Measurements from ENCODE around the gene MMP15. TPM values are rescaled to one million over a fixed set of nuclear protein-coding genes. Genes with fewer than 3 reads are reported as not detected.
A peak's percentile ranks its signal among the peaks of the same experiment; 100 is the strongest.
"Not testable (repeated sequence)": the region's sequence is repeated elsewhere in the genome, so short reads cannot be mapped to it uniquely, and the experiment has no call there.

MMP15 gene
- total RNA-seq, 2 donors from 2014 or later, result 22.3 to 35.3 TPM

- no peaks in the 10 kb centered on the region for H3K9me3 ChIP-seq
- peak in 1 of 4 donors; percentile 36 for DNase-seq
- 53 to 58% methylated on average over 8 of the region's 8 CpGs for WGBS, 2 donors
- intact Hi-C loops (cut with DNase I), result no loop called here
- H3K36me3 ChIP-seq (replicated peaks in 1 of 2; ENCODE audit: insufficient read depth in 1 of 2, low read depth in 2 of 2), result no peaks in the 10 kb centered on the region
- H3K27me3 ChIP-seq, result no peaks in the 10 kb centered on the region
- H3K4me3 ChIP-seq, result no peak overlapping the region
- H3K4me1 ChIP-seq, result peaks cover 13% of the 10 kb centered on the region
- TF ChIP-seq, protein P1, sequence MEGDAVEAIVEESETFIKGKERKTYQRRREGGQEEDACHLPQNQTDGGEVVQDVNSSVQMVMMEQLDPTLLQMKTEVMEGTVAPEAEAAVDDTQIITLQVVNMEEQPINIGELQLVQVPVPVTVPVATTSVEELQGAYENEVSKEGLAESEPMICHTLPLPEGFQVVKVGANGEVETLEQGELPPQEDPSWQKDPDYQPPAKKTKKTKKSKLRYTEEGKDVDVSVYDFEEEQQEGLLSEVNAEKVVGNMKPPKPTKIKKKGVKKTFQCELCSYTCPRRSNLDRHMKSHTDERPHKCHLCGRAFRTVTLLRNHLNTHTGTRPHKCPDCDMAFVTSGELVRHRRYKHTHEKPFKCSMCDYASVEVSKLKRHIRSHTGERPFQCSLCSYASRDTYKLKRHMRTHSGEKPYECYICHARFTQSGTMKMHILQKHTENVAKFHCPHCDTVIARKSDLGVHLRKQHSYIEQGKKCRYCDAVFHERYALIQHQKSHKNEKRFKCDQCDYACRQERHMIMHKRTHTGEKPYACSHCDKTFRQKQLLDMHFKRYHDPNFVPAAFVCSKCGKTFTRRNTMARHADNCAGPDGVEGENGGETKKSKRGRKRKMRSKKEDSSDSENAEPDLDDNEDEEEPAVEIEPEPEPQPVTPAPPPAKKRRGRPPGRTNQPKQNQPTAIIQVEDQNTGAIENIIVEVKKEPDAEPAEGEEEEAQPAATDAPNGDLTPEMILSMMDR (IDR thresholded peaks at IDR 0.05), result no peak
- TF ChIP-seq POLR2A (IDR thresholded peaks at IDR 0.05), result peak in 2 of 3 donors; percentile 35 to 41
- peak; percentile 74 for ATAC-seq
- peak overlapping the region in 3 of 4 donors; percentile 51 to 68 (median 64) for H3K27ac ChIP-seq
These were observed 38.0 kb downstream of the MMP15 start for GRCh38 chr16:58063377-58064076.

DNA sequence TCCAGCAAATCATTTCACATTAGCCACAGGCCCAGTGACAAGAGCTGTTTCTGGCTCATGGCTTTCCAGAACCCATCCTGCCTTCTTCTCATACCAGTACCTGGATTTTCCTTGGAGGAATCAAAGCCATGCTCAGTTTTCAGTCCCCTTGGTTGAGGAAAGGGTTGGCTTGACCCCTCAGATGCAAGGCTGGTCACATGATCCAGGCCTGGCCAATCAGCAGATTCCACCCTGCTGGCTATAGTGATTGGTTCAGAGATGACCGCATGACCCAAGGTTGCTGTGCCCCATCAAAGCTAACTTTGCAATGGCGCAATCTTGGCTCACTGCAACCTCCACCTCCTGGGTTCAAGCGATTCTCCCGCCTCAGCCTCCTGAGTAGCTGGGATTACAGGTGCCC lies 45.0 kb downstream of the MMP15 start:
- H3K27ac ChIP-seq, result no peak overlapping the region
- WGBS, 2 donors, result 98 to 100% methylated on average over 2 to 4 of the region's 4 CpGs
- no peaks in the 10 kb centered on the region for H3K4me1 ChIP-seq
- no peaks in the 10 kb centered on the region for H3K27me3 ChIP-seq
- ATAC-seq, result no peak
- intact Hi-C loops (cut with DNase I), result no loop called here
- no peaks in the 10 kb centered on the region for H3K9me3 ChIP-seq
- no peak overlapping the region for H3K4me3 ChIP-seq
- TF ChIP-seq, protein P1 (IDR thresholded peaks at IDR 0.05), result no peak
- TF ChIP-seq POLR2A (IDR thresholded peaks at IDR 0.05), result no peak
- no peak for DNase-seq
- no peaks in the 10 kb centered on the region for H3K36me3 ChIP-seq (replicated peaks in 1 of 2; ENCODE audit: insufficient read depth in 1 of 2, low read depth in 2 of 2)

GRCh38 chr16:58072134-58072533 lies 46.6 kb downstream of the MMP15 start:
- H3K4me3 ChIP-seq; ATAC-seq; H3K9me3 ChIP-seq; DNase-seq; H3K27ac ChIP-seq; H3K4me1 ChIP-seq; H3K36me3 ChIP-seq (replicated peaks in 1 of 2; ENCODE audit: insufficient read depth in 1 of 2, low read depth in 2 of 2); intact Hi-C loops (cut with DNase I); H3K27me3 ChIP-seq: not testable (repeated sequence)
- 86 to 91% methylated on average over 5 of the region's 5 CpGs for WGBS, 2 donors

GRCh38 chr16:58073086-58073485 lies 47.5 kb downstream of the MMP15 start:
- DNase-seq; H3K27ac ChIP-seq; ATAC-seq; H3K9me3 ChIP-seq; H3K4me1 ChIP-seq; H3K36me3 ChIP-seq (replicated peaks in 1 of 2; ENCODE audit: insufficient read depth in 1 of 2, low read depth in 2 of 2); intact Hi-C loops (cut with DNase I); H3K4me3 ChIP-seq; H3K27me3 ChIP-seq: not testable (repeated sequence)
- WGBS, 2 donors, result 79 to 94% methylated on average over 2 of the region's 2 CpGs

- WGBS, 2 donors, result 67 to 72% methylated on average over 4 of the region's 4 CpGs
- Histone ChIP-seq H3K4me3 (no peak overlapping the region), H3K27ac (no peak overlapping the region), H3K27me3 (no peaks in the 10 kb centered on the region), H3K4me1 (no peaks in the 10 kb centered on the region), H3K36me3 (replicated peaks in 1 of 2; ENCODE audit: insufficient read depth in 1 of 2, low read depth in 2 of 2) (no peaks in the 10 kb centered on the region), H3K9me3 (no peaks in the 10 kb centered on the region)
- TF ChIP-seq POLR2A (IDR thresholded peaks at IDR 0.05), result no peak
- TF ChIP-seq, protein P1 (IDR thresholded peaks at IDR 0.05), result no peak
- DNase-seq, result no peak
- intact Hi-C loops (cut with DNase I), result no loop called here
- no peak for ATAC-seq
These were observed 49.1 kb downstream of the MMP15 start for GRCh38 chr16:58074657-58075056.

- no peaks in the 10 kb centered on the region for H3K36me3 ChIP-seq (replicated peaks in 1 of 2; ENCODE audit: insufficient read depth in 1 of 2, low read depth in 2 of 2)
- intact Hi-C loops (cut with DNase I), result no loop called here
- H3K9me3 ChIP-seq, result no peaks in the 10 kb centered on the region
- H3K4me3 ChIP-seq, result no peak overlapping the region
- H3K4me1 ChIP-seq, result no peaks in the 10 kb centered on the region
- no peaks in the 10 kb centered on the region for H3K27me3 ChIP-seq
- no peak overlapping the region for H3K27ac ChIP-seq
- no peak for DNase-seq
- ATAC-seq, result no peak
- WGBS, 2 donors, result 81 to 100% methylated on average over 1 of the region's 1 CpG
- TF ChIP-seq, protein P1 (IDR thresholded peaks at IDR 0.05), result no peak
- no peak for TF ChIP-seq POLR2A (IDR thresholded peaks at IDR 0.05)
These were observed 51.0 kb downstream of the MMP15 start for GRCh38 chr16:58076514-58076913.
